GM19455 (cell line): Measurements from ENCODE around the gene SLAMF9.
A peak's percentile ranks its signal among the peaks of the same experiment; 100 is the strongest.

ENCODE experiments used
- ATAC-seq: cut with Tn5 transposase; IDR thresholded peaks from one replicate; pipeline ENCODE4 v1.9.1; 2021; ENCODE audit not compliant: unreplicated experiment

Gene SLAMF9

GRCh38 chr1:159935305-159935704, 18.7 kb downstream of the SLAMF9 start:
- ATAC-seq, result no peak

GRCh38 chr1:159934136-159935039, 19.6 kb downstream of the SLAMF9 start:
- no peak for ATAC-seq

- no peak for ATAC-seq
Observed at GRCh38 chr1:159933347-159933746, 20.7 kb downstream of the SLAMF9 start.

GRCh38 chr1:159932296-159933285, 21.4 kb downstream of the SLAMF9 start:
- no peak for ATAC-seq

GRCh38 chr1:159931795-159932173, 22.3 kb downstream of the SLAMF9 start:
- no peak for ATAC-seq

- no peak for ATAC-seq
Observed at GRCh38 chr1:159931101-159931794, 22.8 kb downstream of the SLAMF9 start.

- no peak for ATAC-seq
Observed at GRCh38 chr1:159930634-159931033, 23.4 kb downstream of the SLAMF9 start.

- ATAC-seq, result no peak
Observed at GRCh38 chr1:159930216-159930615, 23.8 kb downstream of the SLAMF9 start.

GRCh38 chr1:159929155-159930051, 24.6 kb downstream of the SLAMF9 start:
- ATAC-seq, result no peak

GRCh38 chr1:159928491-159929050, 25.5 kb downstream of the SLAMF9 start:
- no peak for ATAC-seq

GRCh38 chr1:159927849-159928431, 26.1 kb downstream of the SLAMF9 start:
- no peak for ATAC-seq

- ATAC-seq, result no peak
Observed at GRCh38 chr1:159927211-159927848, 26.7 kb downstream of the SLAMF9 start.

- no peak for ATAC-seq
Observed at GRCh38 chr1:159925719-159926078, 28.3 kb downstream of the SLAMF9 start.

- ATAC-seq, result peak; percentile 70
Observed at GRCh38 chr1:159924791-159925718, 29.0 kb downstream of the SLAMF9 start, which contains the start of gene TAGLN2. Gene TAGLN2 (minus strand): TSS chr1:159925507. CDS start chr1:159920509, 4,998 bp downstream.

GRCh38 chr1:159924025-159924790, 29.8 kb downstream of the SLAMF9 start:
- ATAC-seq, result no peak

- peak; percentile 32 for ATAC-seq
Observed at GRCh38 chr1:159923203-159924024, 30.6 kb downstream of the SLAMF9 start.
